Measurements from ENCODE around the gene AGBL1.

AGBL1 gene

DNA sequence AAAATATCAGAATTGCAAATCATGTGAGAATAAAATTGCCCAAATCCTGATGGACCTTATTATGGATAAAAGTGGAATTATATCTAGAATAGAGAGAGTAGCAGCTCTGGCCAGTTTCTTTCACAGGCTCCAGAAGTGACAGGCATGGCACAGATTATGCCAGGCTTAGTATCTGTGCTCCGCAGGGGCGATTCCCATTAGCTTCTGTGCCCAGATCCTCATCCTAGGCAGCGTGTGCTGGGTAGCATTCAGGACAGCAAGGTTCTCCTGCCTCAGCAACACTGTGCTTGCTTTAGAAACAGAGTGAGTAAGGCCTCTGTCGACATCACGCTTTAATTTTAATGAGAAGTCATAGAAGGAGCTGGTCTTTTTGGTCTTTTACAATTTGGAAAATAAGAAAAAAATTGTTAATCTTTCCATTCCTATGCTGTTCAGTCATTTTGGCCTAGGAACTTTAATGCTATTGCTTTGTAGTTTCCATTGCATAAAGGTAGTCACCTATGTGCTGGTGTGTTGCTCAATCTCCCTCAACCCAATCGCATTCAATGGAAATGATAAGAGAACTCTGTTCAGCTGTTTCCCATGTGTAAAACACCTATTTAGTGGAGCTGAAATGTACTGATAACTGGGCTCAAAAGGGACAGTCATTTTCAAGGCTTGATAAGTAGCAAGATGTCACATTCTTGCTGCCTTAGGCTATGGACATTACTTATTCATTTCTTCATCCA is 770.1 kb downstream of the AGBL1 start:
- TF ChIP-seq CTCF (conservative IDR thresholded peaks at IDR 0.05; ENCODE audit: control insufficient read depth, insufficient read depth, low read depth, low read length) = no peak
- no peak overlapping the region for H3K4me3 ChIP-seq (ENCODE audit: control insufficient read depth, low read depth, low read length)
- DNase-seq (ENCODE audit: low read depth) = no peak

DNA sequence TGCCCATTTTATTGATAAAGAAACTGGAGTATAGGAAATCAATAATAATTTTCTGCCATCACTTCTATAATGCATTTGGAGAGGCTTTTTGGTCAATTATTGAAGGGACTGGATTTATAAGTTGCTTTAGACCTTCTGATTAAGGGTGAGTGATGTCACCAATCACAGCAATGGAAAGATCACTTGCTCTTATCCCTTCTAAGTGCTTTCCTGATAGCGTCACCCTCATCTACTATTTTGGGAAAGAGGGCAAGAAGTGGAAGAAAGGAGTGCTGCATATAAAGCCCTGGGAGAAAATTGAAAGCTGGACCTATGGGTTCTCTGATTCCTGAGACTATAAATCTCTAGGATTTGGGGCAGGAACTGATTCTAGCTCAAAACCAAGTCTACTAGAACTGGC is 771.3 kb downstream of the AGBL1 start:
- no peak for DNase-seq (ENCODE audit: low read depth)
- TF ChIP-seq CTCF (conservative IDR thresholded peaks at IDR 0.05; ENCODE audit: control insufficient read depth, insufficient read depth, low read depth, low read length) = no peak
- no peak overlapping the region for H3K4me3 ChIP-seq (ENCODE audit: control insufficient read depth, low read depth, low read length)

DNA sequence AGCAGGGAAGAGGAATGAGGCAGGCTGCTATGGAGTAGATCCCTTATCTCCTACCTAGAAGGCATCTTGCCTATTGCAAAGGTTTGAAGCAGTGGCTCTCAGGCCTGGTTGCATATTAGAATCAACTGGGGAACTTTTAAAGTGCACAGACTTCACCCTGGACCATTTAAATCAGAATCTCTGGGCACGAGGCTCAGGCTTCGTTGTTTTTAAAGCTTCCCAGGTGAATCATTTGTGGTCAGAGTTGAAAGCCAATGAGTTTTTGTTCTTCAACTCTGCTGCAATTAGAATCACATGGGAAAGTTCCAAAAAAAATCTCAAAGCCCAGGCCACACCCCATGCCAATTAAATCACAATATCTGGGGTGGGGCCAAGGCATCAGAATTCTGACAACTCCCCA is 773.1 kb downstream of the AGBL1 start:
- H3K4me3 ChIP-seq (ENCODE audit: control insufficient read depth, low read depth, low read length) = no peak overlapping the region
- no peak for DNase-seq (ENCODE audit: low read depth)
- no peak for TF ChIP-seq CTCF (conservative IDR thresholded peaks at IDR 0.05; ENCODE audit: control insufficient read depth, insufficient read depth, low read depth, low read length)

GRCh38 chr15:86854176-86854575 is 774.5 kb downstream of the AGBL1 start:
- DNase-seq (ENCODE audit: low read depth) = no peak
- no peak for TF ChIP-seq CTCF (conservative IDR thresholded peaks at IDR 0.05; ENCODE audit: control insufficient read depth, insufficient read depth, low read depth, low read length)
- H3K4me3 ChIP-seq (ENCODE audit: control insufficient read depth, low read depth, low read length) = no peak overlapping the region

- TF ChIP-seq CTCF (conservative IDR thresholded peaks at IDR 0.05; ENCODE audit: control insufficient read depth, insufficient read depth, low read depth, low read length) = no peak
- H3K4me3 ChIP-seq (ENCODE audit: control insufficient read depth, low read depth, low read length) = no peak overlapping the region
- no peak for DNase-seq (ENCODE audit: low read depth)
Observed at GRCh38 chr15:86855307-86856291, 775.9 kb downstream of the AGBL1 start.

- H3K4me3 ChIP-seq (ENCODE audit: control insufficient read depth, low read depth, low read length) = no peak overlapping the region
- TF ChIP-seq CTCF (conservative IDR thresholded peaks at IDR 0.05; ENCODE audit: control insufficient read depth, insufficient read depth, low read depth, low read length) = no peak
- DNase-seq (ENCODE audit: low read depth) = no peak
Observed at GRCh38 chr15:86857701-86858100, 778.0 kb downstream of the AGBL1 start.

All from fibroblast of mammary gland (primary cell).